ENCODE results near the gene PRR33.

PRR33 gene

GRCh38 chr11:1924646-1925372 is 33.1 kb upstream of the PRR33 start:
- no peaks in the 10 kb centered on the region for H3K27me3 ChIP-seq (ENCODE audit: insufficient read depth, poor library complexity, severe bottlenecking)
- H3K9me3 ChIP-seq (ENCODE audit: severe bottlenecking), result no peaks in the 10 kb centered on the region
- ATAC-seq (ENCODE audit: low read depth) (no peak), DNase-seq (ENCODE audit: low spot score) (peak; percentile 47)
- H3K4me1 ChIP-seq (ENCODE audit: insufficient read depth, poor library complexity, severe bottlenecking), result peaks cover 13% of the 10 kb centered on the region
- H3K27ac ChIP-seq (ENCODE audit: poor library complexity, severe bottlenecking), result no peak overlapping the region
- H3K36me3 ChIP-seq (ENCODE audit: low read depth), result no peaks in the 10 kb centered on the region
- TF ChIP-seq CTCF (IDR thresholded peaks at IDR 0.05; ENCODE audit: poor library complexity, severe bottlenecking), result no peak
- H3K4me3 ChIP-seq (ENCODE audit: severe bottlenecking), result no peak overlapping the region

DNA sequence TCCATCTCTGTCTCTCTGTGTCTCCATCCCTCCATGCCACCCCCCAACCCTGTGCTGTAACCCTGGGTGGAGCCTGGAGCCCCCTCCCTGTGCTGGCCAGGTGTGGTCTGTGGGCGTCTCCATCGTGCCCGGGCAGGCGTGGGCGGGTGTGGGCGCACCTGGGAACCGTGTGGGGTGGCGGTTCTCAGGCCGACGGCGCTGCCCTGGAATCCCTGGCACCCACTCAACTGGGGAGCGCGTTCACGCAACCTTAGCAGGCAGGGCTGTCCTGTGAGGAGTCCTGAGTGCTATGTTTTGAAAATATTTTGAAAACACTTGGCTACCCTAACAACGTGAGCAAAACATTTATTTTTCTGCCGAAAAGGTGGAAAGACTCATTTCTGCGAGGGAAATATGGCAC is 32.5 kb upstream of the PRR33 start:
- H3K27ac ChIP-seq (ENCODE audit: poor library complexity, severe bottlenecking), result no peak overlapping the region
- H3K4me1 ChIP-seq (ENCODE audit: insufficient read depth, poor library complexity, severe bottlenecking), result peaks cover 13% of the 10 kb centered on the region
- ATAC-seq (ENCODE audit: low read depth) (no peak), DNase-seq (ENCODE audit: low spot score) (peak; percentile 60)
- TF ChIP-seq CTCF (IDR thresholded peaks at IDR 0.05; ENCODE audit: poor library complexity, severe bottlenecking), result no peak
- H3K9me3 ChIP-seq (ENCODE audit: severe bottlenecking), result no peaks in the 10 kb centered on the region
- H3K36me3 ChIP-seq (ENCODE audit: low read depth), result no peaks in the 10 kb centered on the region
- H3K4me3 ChIP-seq (ENCODE audit: severe bottlenecking), result no peak overlapping the region
- H3K27me3 ChIP-seq (ENCODE audit: insufficient read depth, poor library complexity, severe bottlenecking), result no peaks in the 10 kb centered on the region

DNA sequence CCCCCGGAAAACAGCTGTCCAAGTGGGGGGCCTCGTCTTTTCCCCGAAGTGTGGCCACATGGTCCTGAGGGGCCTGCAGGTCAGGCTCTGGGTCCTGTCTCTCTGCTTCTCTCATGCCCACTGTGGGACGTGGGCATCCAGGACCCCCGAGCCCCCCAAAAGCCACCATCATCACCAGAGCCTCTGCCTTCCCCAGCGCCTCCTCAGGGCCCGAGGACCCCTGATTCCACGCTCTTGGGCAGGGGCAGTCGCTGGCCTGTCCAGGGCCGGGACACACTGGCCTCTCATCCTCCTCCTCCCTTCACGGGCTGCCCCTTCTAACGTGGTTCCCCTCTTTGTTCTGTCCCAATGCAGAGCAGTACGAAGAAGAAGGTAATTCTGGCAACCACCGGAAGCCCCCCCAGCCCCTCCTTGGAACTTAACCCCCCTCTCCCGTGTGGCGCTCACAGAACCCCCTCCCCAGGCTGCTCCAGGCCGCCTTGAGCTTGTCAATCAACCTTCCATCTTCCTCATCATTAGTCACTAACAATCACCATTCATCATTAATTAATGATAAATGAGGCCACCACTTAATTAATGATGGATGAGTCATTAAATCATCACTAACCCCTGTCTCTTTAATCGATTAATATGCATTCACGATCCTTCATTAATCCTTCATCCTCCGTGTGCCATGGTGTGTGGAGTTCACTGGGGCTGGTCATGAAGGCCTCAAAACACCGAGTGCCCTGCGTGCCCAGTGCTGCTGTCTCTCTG is 31.7 kb upstream of the PRR33 start:
- Histone ChIP-seq H3K4me3 (ENCODE audit: severe bottlenecking) (no peak overlapping the region), H3K27me3 (ENCODE audit: insufficient read depth, poor library complexity, severe bottlenecking) (no peaks in the 10 kb centered on the region), H3K36me3 (ENCODE audit: low read depth) (no peaks in the 10 kb centered on the region), H3K4me1 (ENCODE audit: insufficient read depth, poor library complexity, severe bottlenecking) (peaks cover 13% of the 10 kb centered on the region), H3K9me3 (ENCODE audit: severe bottlenecking) (no peaks in the 10 kb centered on the region), H3K27ac (ENCODE audit: poor library complexity, severe bottlenecking) (no peak overlapping the region)
- no peak for ATAC-seq (ENCODE audit: low read depth)
- TF ChIP-seq CTCF (IDR thresholded peaks at IDR 0.05; ENCODE audit: poor library complexity, severe bottlenecking), result no peak
- peak; percentile 38 for DNase-seq (ENCODE audit: low spot score)

DNA sequence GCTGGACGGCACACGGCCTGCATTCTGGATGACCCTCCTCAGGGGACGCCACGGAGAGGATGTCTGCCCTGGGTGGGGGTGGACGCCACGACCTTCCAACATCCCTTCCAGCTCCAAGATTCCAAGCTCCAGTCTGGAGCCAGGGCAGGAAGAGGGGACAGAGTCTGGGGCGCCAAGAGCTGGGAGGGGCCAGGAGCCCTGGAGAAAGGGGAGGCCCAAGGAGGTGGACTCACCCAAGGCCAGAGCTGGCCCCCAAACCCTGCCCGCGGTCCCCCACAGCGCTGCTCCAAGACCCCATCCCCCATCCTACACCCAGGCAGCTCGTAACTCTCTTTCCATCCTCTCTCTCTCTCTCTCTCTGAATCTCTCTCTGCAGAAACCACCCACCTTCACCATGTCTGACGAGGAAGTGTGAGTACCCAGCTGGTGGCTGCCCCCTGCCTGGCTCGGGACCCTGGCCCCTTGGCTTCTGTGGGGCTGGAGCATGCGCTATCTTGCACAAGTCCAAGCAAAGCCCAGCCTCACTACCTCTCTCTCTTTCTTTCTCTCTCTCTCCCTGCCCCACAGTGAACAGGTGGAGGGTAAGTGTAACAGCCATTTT is 30.9 kb upstream of the PRR33 start:
- no peak for TF ChIP-seq CTCF (IDR thresholded peaks at IDR 0.05; ENCODE audit: poor library complexity, severe bottlenecking)
- H3K4me3 ChIP-seq (ENCODE audit: severe bottlenecking), result no peak overlapping the region
- ATAC-seq (ENCODE audit: low read depth), result no peak
- no peaks in the 10 kb centered on the region for H3K36me3 ChIP-seq (ENCODE audit: low read depth)
- peaks cover 13% of the 10 kb centered on the region for H3K4me1 ChIP-seq (ENCODE audit: insufficient read depth, poor library complexity, severe bottlenecking)
- DNase-seq (ENCODE audit: low spot score), result peak; percentile 37
- H3K27me3 ChIP-seq (ENCODE audit: insufficient read depth, poor library complexity, severe bottlenecking), result no peaks in the 10 kb centered on the region
- no peaks in the 10 kb centered on the region for H3K9me3 ChIP-seq (ENCODE audit: severe bottlenecking)
- no peak overlapping the region for H3K27ac ChIP-seq (ENCODE audit: poor library complexity, severe bottlenecking)
